Inflammatory macrophage (primary cell): ENCODE data around the gene NFATC4.
"Not testable (repeated sequence)": the region's sequence is repeated elsewhere in the genome, so short reads cannot be mapped to it uniquely, and the experiment has no call there.

Experiments used
- DNase-seq, 2 donors: peaks; one replicate each; pipeline ENCODE4 v3.0.0-alpha.2; 2020 to 2022
- total RNA-seq, 18 experiments: gene quantifications; one replicate each; lab custom pipeline; 2026; ENCODE audit warnings: mixed read lengths in 6 of 18, inconsistent platforms in 2 of 18; lab: John Stamatoyannopoulos, UW

NFATC4 gene
- 0 to 0.14 (median 0.04) reads per million in 18 experiments for total RNA-seq

DNA sequence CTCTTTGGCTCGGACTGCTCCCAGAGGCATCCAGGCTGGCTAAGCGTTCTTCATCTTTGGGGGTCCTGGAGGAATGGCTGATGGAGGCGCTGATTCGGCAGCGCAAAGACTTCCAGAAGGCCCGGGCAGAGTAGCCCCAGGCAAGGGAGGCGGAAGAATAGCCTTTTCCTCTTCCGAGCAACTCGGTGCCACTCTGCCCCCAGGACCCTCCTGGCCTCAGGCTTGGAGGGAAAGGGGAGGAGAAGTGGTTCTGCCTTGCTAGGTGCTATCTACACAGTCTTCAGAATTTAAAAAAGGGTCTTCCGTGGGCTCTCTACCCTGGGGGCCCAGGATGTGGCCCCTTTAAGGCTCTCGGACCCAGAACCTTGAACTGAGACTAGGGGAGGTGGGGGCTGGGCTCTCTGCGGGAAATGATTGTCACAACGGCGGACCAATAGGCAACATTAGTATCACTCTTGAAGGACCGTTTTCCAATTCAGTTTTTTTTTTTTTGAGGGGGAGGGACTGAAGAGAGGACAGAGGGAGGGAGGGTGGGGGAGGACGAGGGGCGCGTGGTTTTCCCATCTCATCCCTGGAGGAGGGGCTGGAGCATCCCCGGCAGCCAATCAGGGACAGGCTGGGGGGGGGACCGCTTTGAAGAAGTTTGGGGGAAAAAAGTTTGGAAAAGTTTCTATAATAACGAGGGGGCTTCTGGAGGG is at the start of gene NFATC4:
TSS of gene NFATC4 (plus strand) at position 671 of the 698 bp plus-strand sequence. CDS start 157 bp downstream, outside the sequence.
- DNase-seq: no peak

- DNase-seq: no peak
Observed at GRCh38 chr14:24321212-24321975, 46.6 kb upstream of the NFATC4 start.

DNA sequence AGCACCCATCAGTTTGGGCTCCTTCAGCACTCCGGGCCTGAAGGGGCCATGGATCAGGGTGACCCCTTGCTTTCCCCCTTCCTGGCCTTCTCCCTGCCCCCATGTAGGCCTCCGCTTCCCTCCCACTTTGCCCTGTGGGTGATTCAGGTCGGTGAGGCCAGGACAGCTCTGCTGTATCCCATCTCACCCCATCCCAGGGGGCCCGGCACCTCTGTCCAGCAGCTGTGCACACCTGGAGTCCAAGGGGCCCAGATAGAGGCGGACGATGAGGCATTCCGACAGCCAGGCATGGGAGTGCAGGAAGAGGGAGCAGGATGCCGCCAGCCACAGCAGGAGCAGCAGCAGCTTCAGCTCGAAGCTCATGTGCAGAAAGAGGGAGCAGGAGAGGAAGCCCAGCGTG is 45.3 kb upstream of the NFATC4 start:
- DNase-seq: no peak

- no peak for DNase-seq
Observed at GRCh38 chr14:24323341-24323740, 44.6 kb upstream of the NFATC4 start.

DNA sequence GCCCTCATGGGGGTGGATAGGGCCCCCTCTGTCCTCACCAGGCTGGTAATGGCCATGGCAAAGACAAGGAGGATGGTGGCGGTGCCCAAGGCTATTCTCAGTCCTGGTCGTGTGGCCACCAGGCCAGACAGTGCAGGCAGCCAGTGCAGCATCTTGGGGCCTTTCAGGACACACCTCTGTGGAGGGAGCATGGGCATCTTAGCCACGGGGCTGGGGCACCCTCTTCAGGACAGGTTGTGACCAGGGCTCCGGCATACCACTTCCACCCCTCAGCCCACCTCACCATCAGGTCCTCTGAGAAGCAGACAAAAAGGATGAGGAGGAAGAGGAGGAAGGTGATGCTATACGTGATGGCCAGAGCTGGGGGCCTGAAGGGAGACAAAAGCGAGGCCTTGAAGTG is 44.0 kb upstream of the NFATC4 start:
- DNase-seq: no peak

GRCh38 chr14:24325041-24325530 is 42.9 kb upstream of the NFATC4 start:
- no peak for DNase-seq

GRCh38 chr14:24325963-24326362 is 42.0 kb upstream of the NFATC4 start:
- DNase-seq: no peak

DNA sequence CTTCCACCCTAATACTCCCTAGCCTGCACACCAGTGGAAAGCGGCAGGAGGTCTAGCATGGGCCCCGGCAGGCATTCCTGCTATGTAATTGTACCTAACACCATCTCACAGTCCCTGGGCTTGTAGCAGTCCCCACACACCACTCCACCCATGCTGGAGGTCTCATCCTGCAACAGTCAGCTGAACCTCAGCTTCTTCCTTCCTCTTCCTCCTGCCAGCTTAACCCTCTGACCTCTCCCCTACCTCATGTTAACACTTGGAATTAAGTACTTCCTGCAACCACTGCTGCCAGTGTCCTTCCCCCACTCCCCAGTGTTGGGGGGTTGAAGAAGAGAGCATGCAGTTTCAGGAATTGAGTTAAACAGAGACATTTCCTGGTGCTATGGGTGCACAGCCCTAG is 40.7 kb upstream of the NFATC4 start:
- peak; percentile 63 to 66 for DNase-seq

DNA sequence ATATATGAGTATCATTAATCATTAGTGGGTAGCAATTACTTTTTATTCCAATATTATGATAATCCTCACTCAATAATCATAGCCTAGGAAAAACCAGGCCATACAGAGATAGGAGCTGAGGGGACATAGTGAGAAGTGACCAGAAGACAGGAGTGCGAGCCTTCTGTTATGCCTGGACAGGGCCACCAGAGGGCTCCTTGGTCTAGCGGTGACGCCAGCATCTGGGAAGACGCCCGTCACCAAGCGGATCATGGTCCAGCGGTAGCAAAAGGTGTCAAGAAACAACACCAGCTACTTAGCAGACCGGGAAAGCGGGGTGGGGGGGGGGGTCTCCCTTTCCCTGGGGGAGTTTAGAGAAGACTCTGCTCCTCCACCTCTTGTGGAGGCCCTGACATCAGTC is 40.1 kb upstream of the NFATC4 start:
- not testable (repeated sequence) for DNase-seq

GRCh38 chr14:24329073-24329663 is 38.8 kb upstream of the NFATC4 start:
- DNase-seq: no peak

DNA sequence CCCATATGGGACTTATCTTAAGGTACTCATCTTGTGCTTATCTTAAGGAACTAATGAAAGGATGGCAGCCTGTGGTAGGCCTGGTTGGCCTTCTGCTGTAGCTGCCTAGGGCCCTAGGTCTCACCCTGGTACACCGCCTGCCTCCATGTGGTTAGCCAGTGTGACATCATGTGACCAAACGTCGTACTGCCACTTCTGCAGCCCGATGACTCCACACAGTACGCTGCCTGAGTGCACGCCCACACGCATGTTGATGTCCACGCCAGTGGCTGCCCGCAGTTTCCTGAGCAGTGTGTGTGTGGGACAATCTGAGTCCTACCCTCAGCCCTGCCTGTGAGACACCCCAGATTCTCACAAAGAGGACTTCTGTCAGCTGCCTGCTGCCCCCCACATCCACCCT is 38.2 kb upstream of the NFATC4 start:
- DNase-seq: peak; percentile 95 to 99

DNA sequence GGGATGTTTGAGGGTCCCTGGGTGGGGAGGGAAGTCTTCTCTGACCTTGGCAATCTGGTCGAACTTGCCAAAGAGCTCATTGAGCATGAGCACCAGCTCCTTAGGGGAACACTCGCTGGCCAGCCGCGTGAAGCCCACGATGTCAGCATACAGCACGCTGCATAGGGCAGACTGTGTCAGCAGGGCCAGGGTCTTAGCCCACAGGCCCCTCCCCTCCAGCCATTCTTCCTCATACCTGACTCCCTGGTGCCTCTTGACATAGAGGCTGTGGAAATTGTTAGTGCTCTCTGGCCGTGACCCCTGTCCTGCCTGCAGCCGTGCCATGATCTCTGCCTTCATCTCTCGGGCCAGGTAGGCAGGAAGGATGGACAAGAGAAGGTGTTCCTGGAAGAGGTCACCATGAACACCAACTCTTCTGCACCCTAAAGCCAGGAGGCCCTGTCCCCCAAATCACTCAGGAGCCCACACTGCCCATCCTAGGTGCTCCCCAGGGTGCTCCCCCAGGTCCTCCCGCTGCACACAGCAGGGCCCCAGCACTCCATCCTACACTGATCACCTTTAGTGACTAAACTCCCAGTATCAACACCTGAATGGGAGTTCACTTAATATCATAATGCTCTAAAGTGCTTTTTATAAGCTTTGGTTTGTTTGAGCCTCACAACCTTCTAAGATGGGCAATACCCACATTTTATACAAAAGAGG is 36.9 kb upstream of the NFATC4 start:
- DNase-seq: no peak

DNA sequence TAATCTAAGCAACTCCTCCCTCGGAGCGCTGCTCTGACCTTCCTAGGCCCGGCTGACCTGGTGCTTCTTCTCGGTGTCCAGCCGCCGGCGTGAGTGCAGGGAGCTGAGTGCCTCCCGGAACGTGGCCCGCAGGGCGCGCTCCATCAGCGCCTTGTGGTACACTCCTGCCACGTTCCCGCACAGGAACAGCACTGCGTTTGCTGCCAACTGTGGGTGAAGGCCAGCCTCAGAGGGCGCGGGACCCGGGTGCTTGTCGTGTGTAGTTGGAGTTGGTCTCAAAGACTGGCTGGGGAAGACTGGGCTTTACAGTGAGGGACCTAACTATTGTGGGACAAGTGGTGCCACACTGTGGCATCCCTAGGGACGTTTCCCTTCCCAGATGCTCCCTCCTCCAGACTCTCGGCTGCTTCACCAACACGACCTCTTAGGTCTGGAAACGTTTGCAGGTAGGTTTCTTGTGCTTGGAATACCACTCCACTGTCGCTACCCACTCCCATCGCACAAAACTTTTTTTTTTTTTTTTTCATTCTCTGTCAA is 36.2 kb upstream of the NFATC4 start:
- DNase-seq: peak in 1 of 2 donors; percentile 35

DNA sequence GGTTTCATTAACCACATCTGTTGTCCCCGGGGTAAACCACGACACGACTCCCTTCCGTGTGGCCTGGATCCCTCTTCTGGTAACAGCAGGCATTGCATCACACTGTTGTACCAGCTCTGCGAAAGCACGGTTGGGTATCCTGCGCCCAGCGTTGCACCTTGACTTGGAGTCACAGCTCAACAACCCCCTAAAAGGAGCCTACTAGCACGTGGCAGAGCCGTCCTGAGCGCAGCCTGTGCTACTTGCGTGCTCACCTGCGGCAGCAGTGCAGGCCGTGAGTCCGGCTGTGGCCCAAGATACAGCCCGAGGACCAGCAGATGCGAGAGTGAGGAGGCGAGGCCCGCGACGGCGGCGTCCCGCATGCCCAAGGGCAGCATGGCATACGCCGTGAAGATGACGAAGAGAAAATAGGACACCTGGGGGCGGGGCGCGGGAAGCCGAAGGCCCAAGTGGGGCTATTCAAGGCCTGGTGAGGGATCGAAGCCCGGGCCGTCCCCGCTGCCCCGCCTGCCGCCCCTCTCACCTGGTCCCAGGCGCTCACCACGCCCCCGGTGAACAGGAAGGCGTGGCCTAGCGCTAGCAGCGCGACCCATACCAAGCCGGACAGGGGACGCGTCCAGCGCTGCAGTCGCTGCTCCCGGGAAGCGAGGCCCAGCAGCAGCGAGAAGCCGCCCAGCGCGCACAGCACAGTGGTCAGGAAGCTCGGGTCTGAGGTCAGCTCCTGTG is 35.6 kb upstream of the NFATC4 start:
- DNase-seq: peak; percentile 63 to 73

DNA sequence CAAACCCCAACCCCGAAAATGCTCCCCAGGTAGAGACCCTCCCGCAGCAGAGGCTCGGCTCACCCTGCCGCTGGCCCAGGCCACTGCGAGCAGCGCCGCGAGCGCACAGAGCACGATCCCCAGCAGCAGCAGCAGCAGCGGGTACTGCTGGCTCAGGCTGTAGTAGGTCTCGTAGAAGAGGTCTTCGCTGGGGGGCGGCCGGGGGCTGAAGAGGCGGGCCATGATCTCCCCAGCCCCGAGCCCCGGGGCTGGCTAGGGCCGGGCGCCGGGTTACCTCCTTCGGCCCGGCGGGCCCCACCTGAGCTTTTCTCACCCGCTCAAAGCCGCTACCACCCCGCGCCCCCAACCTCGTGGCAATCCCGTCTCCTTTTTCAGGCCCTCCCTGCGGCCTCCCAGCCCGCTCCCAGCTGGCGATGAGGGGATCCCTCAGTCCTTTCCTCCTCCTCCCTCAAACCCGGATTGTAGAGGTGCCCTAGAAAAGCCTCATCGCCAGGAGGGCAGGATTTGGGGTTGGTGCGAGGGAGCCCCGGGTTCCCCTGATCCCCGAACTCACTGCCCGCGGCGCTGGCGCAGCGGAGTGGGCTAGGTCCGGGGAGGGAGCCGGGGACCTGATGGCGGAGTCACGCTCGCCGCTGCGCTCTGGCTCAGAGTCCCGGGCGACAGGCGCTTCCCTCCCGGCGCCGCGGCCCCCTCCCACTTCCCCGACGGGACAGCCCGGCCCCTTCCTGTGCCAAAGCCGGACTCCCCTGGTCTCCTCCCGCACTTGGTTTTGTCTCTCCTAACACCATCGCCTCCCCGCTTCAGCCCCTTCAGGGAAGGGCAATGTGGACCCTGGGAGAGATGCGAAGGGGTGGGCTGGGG is 33.3 kb upstream of the NFATC4 start, which contains the start of gene ADCY4:
TSS of gene ADCY4 (minus strand) at position 641 of the 861 bp plus-strand sequence. CDS start at position 222, 419 bp downstream.
- DNase-seq: no peak

DNA sequence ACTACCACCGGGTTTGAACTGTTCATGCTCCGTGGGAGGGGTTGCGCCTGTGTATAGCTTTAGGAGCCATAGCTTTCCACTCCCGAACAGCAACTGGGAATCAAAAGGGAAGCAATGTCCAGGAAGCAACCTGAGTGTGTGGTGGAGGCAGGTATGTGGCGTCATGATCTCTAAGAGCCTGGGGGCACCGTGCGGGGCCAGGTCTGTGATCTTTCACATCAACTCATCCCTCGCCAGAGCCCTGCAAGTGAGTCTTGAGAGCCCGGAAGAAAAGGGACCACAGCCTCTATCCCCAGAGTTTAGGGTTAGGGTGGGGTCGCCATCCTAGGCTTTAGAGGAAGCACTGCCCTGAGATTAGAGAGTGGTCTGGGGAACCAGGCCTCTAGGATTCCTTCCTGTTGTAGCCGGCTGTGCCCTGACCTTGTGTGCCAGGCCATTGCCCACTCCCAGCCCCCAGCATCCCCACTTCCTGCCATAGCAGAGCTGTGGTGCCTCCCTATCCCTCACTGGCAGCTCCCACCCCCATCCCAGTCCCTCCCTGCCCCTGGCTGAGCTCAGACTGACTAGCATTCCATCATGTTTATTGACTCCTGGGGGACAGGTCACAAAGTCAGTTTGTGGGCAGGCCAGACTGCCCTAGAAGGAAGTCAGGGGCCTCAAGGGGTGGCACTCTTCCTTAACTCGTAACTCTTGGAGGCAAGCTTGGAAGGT is 32.4 kb upstream of the NFATC4 start:
- no peak for DNase-seq

- no peak for DNase-seq
Observed at GRCh38 chr14:24337144-24337823, 30.7 kb upstream of the NFATC4 start.

GRCh38 chr14:24337824-24338175 is 30.2 kb upstream of the NFATC4 start:
- DNase-seq: no peak

DNA sequence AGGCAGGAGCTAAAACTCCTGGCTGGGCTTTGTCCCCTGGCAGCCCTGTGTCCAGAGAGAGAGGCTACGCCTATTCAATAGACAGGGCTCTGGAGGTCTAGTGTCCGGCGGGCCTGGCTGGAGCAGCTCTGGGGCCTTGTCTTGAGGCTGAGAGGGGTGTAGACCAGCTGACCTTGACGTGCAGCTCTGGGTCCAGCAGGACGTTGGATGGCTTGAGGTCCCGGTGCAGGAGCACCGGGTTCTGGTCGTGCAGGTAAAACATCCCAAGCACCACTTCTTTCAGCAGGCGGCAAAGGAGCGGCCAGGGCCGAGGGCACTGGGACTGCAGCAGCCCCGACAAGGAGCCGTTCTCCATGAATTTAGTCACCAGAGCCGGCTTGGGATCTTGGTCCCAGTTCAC is 29.1 kb upstream of the NFATC4 start:
- DNase-seq: no peak
